PC-3 (cell line): Measurements from ENCODE around the gene LHFPL6.

Experiments used
- CTCF ChIP-seq: fragments of 300-600 bp; sonication (generic); conservative IDR thresholded peaks from 2 replicates; pipeline ENCODE4 v1.5.1; 2017; ENCODE audit warnings: antibody characterized with exemption, low read depth, mild to moderate bottlenecking, low read length
- EZH2 ChIP-seq: fragments of 300-600 bp; sonication (generic); IDR thresholded peaks from one replicate; pipeline ENCODE4 v1.6.1; 2017; ENCODE audit warnings: antibody characterized with exemption, mild to moderate bottlenecking, low read length; ENCODE audit not compliant: unreplicated experiment
- EZH2phosphoT487 ChIP-seq: fragments of 300-600 bp; sonication (generic); IDR thresholded peaks from 2 replicates; pipeline ENCODE4 v1.6.1; 2018; ENCODE audit warnings: mild to moderate bottlenecking, antibody characterized with exemption, low read length, borderline replicate concordance

GRCh38 chr13:39403106-39403505 is 199.9 kb downstream of the LHFPL6 start:
- TF ChIP-seq CTCF (no peak), EZH2phosphoT487 (no peak), EZH2 (no peak)
